GM19397 (cell line): Measurements from ENCODE around the gene PACRGL.
"Not testable (repeated sequence)": the region's sequence is repeated elsewhere in the genome, so short reads cannot be mapped to it uniquely, and the experiment has no call there.

ENCODE experiments used
- ATAC-seq: cut with Tn5 transposase; IDR thresholded peaks from one replicate; pipeline ENCODE4 v1.9.1; 2021; ENCODE audit warnings: mild to moderate bottlenecking, moderate library complexity; ENCODE audit not compliant: unreplicated experiment

The PACRGL gene

GRCh38 chr4:20723019-20723418, 22.8 kb downstream of the PACRGL start:
- no peak for ATAC-seq

- no peak for ATAC-seq
These were observed 23.2 kb downstream of the PACRGL start for GRCh38 chr4:20723463-20723862.

GRCh38 chr4:20724915-20725314, 24.7 kb downstream of the PACRGL start:
- ATAC-seq, result peak; percentile 69

- no peak for ATAC-seq
These were observed 35.7 kb downstream of the PACRGL start for GRCh38 chr4:20735931-20736330.

GRCh38 chr4:20746000-20746399, 45.7 kb downstream of the PACRGL start:
- not testable (repeated sequence) for ATAC-seq

- ATAC-seq, result no peak
These were observed 52.4 kb downstream of the PACRGL start for GRCh38 chr4:20752641-20753040.

GRCh38 chr4:20754036-20754435, 53.8 kb downstream of the PACRGL start:
- ATAC-seq, result no peak

- no peak for ATAC-seq
These were observed 59.8 kb downstream of the PACRGL start for GRCh38 chr4:20760053-20760452.

- ATAC-seq, result no peak
These were observed 61.1 kb downstream of the PACRGL start for GRCh38 chr4:20761382-20761781.

- no peak for ATAC-seq
These were observed 61.6 kb downstream of the PACRGL start for GRCh38 chr4:20761826-20762225.

- no peak for ATAC-seq
These were observed 64.2 kb downstream of the PACRGL start for GRCh38 chr4:20764366-20764992.

GRCh38 chr4:20773144-20773997, 73.1 kb downstream of the PACRGL start:
- no peak for ATAC-seq

GRCh38 chr4:20778896-20779295, 78.6 kb downstream of the PACRGL start:
- ATAC-seq, result no peak

GRCh38 chr4:20783134-20783533, 82.9 kb downstream of the PACRGL start:
- ATAC-seq, result not testable (repeated sequence)

GRCh38 chr4:20787940-20788665, 87.8 kb downstream of the PACRGL start:
- no peak for ATAC-seq
